Natural killer cell treated with Interleukin-12 subunit alpha and Interleukin-12 subunit beta and Interleukin-15 and Interleukin-18, amount 100 ng/mL, for 72 hours (primary cell): ENCODE measurements around the gene NDST3. TPM values are rescaled to one million over a fixed set of nuclear protein-coding genes. Genes with fewer than 3 reads are reported as not detected.
A peak's percentile ranks its signal among the peaks of the same experiment; 100 is the strongest.
"Not testable (repeated sequence)": the region's sequence is repeated elsewhere in the genome, so short reads cannot be mapped to it uniquely, and the experiment has no call there.

Source experiments
- ATAC-seq, 2 donors: fragments of 150-1000 bp; cut with Tn5 transposase in 1 of 2; sonication (Bioruptor Pico), chemical (Tn5 transposase) in 1 of 2; 2 replicates each; pipeline ENCODE4 v1.10.0; 2021
- DNase-seq: peaks from one replicate; pipeline ENCODE4 v3.0.0; 2022; ENCODE audit warnings: low spot score
- H3K27ac Mint-ChIP-seq, 2 donors: 1 replicate in 1 of 2; 2 replicates in 1 of 2; pipeline ENCODE4 v1.8.0; 2022; ENCODE audit warnings: mixed read lengths in 2 of 2, mild to moderate bottlenecking in 1 of 2, moderate library complexity in 1 of 2
- H3K27me3 Mint-ChIP-seq, 2 donors: 1 replicate in 1 of 2; 2 replicates in 1 of 2; pipeline ENCODE4 v1.8.0; 2022; ENCODE audit warnings: mixed read lengths in 2 of 2
- H3K36me3 Mint-ChIP-seq: one replicate; pipeline ENCODE4 v1.8.0; 2022; ENCODE audit warnings: mixed read lengths
- H3K4me1 Mint-ChIP-seq, 2 donors: 1 replicate in 1 of 2; 2 replicates in 1 of 2; pipeline ENCODE4 v1.8.0; 2022; ENCODE audit warnings: low read depth in 2 of 2, mixed read lengths in 2 of 2, mild to moderate bottlenecking in 1 of 2
- H3K4me3 Mint-ChIP-seq: one replicate; pipeline ENCODE4 v1.8.0; 2022; ENCODE audit warnings: mixed read lengths
- H3K9me3 Mint-ChIP-seq: 2 replicates; pipeline ENCODE4 v1.8.0; 2022; ENCODE audit warnings: mixed read lengths
- total RNA-seq, 2 donors: library from RNA; stranded (reverse); gene quantifications; one replicate each; pipeline ENCODE4 v1.2.3, GENCODE V29; 2022

Gene NDST3
- total RNA-seq, 2 donors from 2014 or later, result not detected

DNA sequence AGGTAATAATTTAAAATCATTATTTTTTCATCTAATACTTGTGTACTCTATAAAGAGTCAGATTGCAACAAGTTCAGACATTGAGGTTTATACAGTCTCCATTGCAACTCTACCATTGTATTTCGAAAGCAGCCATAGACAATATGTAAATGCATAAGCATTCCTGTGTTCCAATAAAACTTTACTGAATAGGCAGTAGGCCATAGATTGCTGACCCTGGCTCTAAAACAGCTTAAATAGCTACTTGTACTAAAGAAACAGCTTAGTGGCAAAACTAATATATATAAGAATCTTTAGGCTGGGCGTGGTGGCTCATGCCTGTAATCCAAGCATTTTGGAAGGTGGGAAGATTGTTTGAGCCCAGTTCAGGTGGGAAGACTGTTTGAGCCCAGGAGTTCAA, 203.2 kb downstream of the NDST3 start:
- no peaks in the 10 kb centered on the region for H3K9me3 Mint-ChIP-seq
- H3K4me1 Mint-ChIP-seq, result no peaks in the 10 kb centered on the region
- H3K4me3 Mint-ChIP-seq, result no peak overlapping the region
- H3K27me3 Mint-ChIP-seq, result peaks cover 4 to 19% of the 10 kb centered on the region in 2 donors
- H3K36me3 Mint-ChIP-seq, result no peaks in the 10 kb centered on the region
- no peak overlapping the region for H3K27ac Mint-ChIP-seq
- ATAC-seq (no peak), DNase-seq (no peak)

DNA sequence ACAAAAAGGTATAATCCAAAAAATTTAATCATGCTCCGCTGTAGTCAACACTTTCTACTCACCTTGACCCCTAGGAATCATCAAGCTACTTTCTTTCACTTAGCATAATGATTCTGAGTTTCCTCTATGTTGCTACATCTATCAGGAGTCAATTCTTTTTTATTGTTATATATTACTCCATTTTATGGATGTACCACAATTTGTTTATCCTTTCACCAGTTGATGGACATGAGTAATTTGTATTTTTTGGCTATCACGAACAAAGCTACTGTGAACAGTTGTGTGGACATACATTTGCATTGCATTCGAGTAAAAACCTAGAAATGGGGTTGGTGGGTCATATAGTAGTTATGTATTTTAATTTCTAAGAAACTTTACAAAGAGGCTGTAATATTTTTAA, 215.6 kb downstream of the NDST3 start:
- no peaks in the 10 kb centered on the region for H3K27me3 Mint-ChIP-seq
- H3K4me1 Mint-ChIP-seq, result peaks cover 0 to 2% of the 10 kb centered on the region in 2 donors
- H3K36me3 Mint-ChIP-seq, result no peaks in the 10 kb centered on the region
- no peak overlapping the region for H3K4me3 Mint-ChIP-seq
- no peak overlapping the region for H3K27ac Mint-ChIP-seq
- no peak for ATAC-seq
- no peak for DNase-seq
- no peaks in the 10 kb centered on the region for H3K9me3 Mint-ChIP-seq

DNA sequence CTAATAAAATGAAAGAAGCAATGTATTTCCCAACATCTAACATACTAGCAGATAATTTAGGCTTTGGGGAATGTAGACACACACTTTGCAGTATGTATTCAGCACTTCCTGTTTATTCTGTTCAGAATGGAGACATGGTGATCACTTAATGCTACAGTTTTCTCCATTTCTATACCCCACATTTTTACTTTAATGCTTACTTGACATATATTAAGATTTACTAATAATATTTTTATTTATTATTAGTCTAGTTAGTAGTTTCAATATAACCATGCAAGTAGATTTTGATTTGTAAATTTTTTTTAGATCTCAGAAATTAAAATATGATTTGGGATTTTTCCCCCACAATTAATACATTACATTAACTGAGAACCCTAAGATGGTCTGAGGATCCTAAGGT, 220.1 kb downstream of the NDST3 start:
- ATAC-seq (no peak), DNase-seq (no peak)
- no peak overlapping the region for H3K27ac Mint-ChIP-seq
- no peaks in the 10 kb centered on the region for H3K4me1 Mint-ChIP-seq
- H3K9me3 Mint-ChIP-seq, result no peaks in the 10 kb centered on the region
- H3K27me3 Mint-ChIP-seq, result peaks cover 0 to 2% of the 10 kb centered on the region in 2 donors
- no peak overlapping the region for H3K4me3 Mint-ChIP-seq
- H3K36me3 Mint-ChIP-seq, result no peaks in the 10 kb centered on the region

DNA sequence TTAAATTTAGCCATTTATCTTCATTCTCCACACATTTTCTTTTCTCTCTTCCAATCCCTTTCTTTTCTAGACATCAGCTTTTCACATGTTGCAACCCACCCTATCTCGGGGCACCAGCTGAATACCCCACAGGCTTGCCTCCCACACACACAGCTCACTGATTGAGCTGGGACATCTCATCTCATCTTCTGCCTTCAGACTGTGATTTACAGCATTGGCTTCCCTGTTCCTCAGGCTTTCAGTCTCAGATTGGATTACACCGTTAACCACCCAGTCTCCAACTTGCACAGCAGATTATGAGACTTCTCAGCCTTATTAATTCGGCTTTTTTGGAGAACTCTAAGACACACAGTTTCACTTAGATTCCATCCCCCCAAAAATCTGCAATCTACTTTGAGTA, 224.8 kb downstream of the NDST3 start:
- no peaks in the 10 kb centered on the region for H3K36me3 Mint-ChIP-seq

GRCh38 chr4:118260309-118260708, 226.0 kb downstream of the NDST3 start:
- Mint-ChIP-seq H3K27ac (no peak overlapping the region), H3K4me1 (no peaks in the 10 kb centered on the region), H3K4me3 (no peak overlapping the region), H3K27me3 (peaks cover 8 to 16% of the 10 kb centered on the region in 2 donors), H3K9me3 (no peaks in the 10 kb centered on the region), H3K36me3 (no peaks in the 10 kb centered on the region)
- DNase-seq (no peak), ATAC-seq (no peak)

More for the DNA sequence above, 224.8 kb downstream of the NDST3 start:
- Mint-ChIP-seq H3K4me3 (no peak overlapping the region), H3K27ac (no peak overlapping the region), H3K4me1 (no peaks in the 10 kb centered on the region), H3K9me3 (no peaks in the 10 kb centered on the region), H3K27me3 (peaks cover 8 to 13% of the 10 kb centered on the region in 2 donors)
- ATAC-seq (no peak), DNase-seq (no peak)

- Mint-ChIP-seq H3K4me3 (no peak overlapping the region), H3K27ac (no peak overlapping the region)
These were observed 229.8 kb downstream of the NDST3 start for GRCh38 chr4:118264096-118264495.

GRCh38 chr4:118265312-118266144, 231.2 kb downstream of the NDST3 start:
- H3K4me3 Mint-ChIP-seq, result no peak overlapping the region
- no peaks in the 10 kb centered on the region for H3K9me3 Mint-ChIP-seq
- no peaks in the 10 kb centered on the region for H3K4me1 Mint-ChIP-seq
- DNase-seq (no peak), ATAC-seq (peak; percentile 55 to 66)
- H3K27ac Mint-ChIP-seq, result no peak overlapping the region
- no peaks in the 10 kb centered on the region for H3K36me3 Mint-ChIP-seq
- peaks cover 17 to 20% of the 10 kb centered on the region in 2 donors for H3K27me3 Mint-ChIP-seq

More at GRCh38 chr4:118264096-118264495, 229.8 kb downstream of the NDST3 start:
- H3K9me3 Mint-ChIP-seq, result no peaks in the 10 kb centered on the region
- DNase-seq, result no peak
- H3K36me3 Mint-ChIP-seq, result no peaks in the 10 kb centered on the region
- no peak for ATAC-seq
- H3K27me3 Mint-ChIP-seq, result peaks cover 17 to 20% of the 10 kb centered on the region in 2 donors
- H3K4me1 Mint-ChIP-seq, result no peaks in the 10 kb centered on the region

GRCh38 chr4:118266145-118266496, 231.8 kb downstream of the NDST3 start:
- H3K4me1 Mint-ChIP-seq, H3K27ac Mint-ChIP-seq: not testable (repeated sequence)

DNA sequence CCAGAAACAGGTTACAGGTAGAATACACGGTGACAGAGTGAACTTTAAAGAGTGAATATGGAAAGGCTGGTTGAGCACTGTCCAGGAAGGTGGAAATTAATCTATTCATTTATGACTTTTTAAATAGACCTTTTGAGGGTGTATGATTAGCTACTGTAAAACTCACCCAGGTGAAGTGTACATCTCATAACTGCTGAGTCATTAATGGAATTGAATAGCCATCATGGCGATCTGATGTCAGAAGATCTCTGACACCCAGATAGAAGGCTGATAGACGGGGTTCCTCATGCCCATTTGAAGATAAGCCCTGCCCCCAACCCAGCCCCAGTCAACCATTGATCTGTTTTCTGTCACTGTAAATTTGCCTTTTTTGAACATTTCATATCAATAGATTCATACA, 234.5 kb downstream of the NDST3 start:
- no peak for DNase-seq
- H3K27me3 Mint-ChIP-seq, result peaks cover 8 to 12% of the 10 kb centered on the region in 2 donors
- H3K4me1 Mint-ChIP-seq, result no peaks in the 10 kb centered on the region
- no peak for ATAC-seq
- H3K36me3 Mint-ChIP-seq, result no peaks in the 10 kb centered on the region
- no peak overlapping the region for H3K27ac Mint-ChIP-seq
- H3K4me3 Mint-ChIP-seq, result no peak overlapping the region
- no peaks in the 10 kb centered on the region for H3K9me3 Mint-ChIP-seq

More at GRCh38 chr4:118266145-118266496, 231.8 kb downstream of the NDST3 start:
- H3K9me3 Mint-ChIP-seq, H3K36me3 Mint-ChIP-seq, ATAC-seq, DNase-seq: not testable (repeated sequence)
- peak overlapping the region; percentile 31 for H3K4me3 Mint-ChIP-seq
- H3K27me3 Mint-ChIP-seq, result peaks cover 15 to 19% of the 10 kb centered on the region in 2 donors

- no peak overlapping the region for H3K4me3 Mint-ChIP-seq
- ATAC-seq (no peak), DNase-seq (no peak)
- H3K4me1 Mint-ChIP-seq, result no peaks in the 10 kb centered on the region
- peaks cover 6 to 8% of the 10 kb centered on the region in 2 donors for H3K27me3 Mint-ChIP-seq
- H3K9me3 Mint-ChIP-seq, result no peaks in the 10 kb centered on the region
- no peak overlapping the region for H3K27ac Mint-ChIP-seq
- H3K36me3 Mint-ChIP-seq, result no peaks in the 10 kb centered on the region
These were observed 236.2 kb downstream of the NDST3 start for GRCh38 chr4:118270492-118270891.

DNA sequence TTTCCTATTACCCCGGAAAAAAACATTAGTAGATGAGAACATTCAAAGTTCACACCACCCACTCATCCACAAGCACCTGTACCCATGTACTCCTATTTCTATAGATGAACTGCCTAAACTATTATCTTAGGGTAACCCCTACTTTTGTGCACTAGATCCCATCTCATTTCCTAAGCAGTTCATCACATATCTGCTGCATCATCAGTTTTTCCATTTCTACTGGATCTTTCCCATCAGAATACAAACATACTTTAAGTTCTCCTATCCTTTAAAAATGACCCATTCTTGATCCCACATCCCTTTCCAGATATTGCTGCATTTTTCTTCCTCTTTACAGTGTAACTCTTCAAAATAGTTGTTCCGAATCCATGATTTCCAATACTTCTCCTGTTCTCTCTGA, 237.5 kb downstream of the NDST3 start:
- Mint-ChIP-seq H3K9me3 (no peaks in the 10 kb centered on the region), H3K36me3 (no peaks in the 10 kb centered on the region), H3K27ac (no peak overlapping the region), H3K4me1 (no peaks in the 10 kb centered on the region), H3K4me3 (no peak overlapping the region), H3K27me3 (peaks cover 3 to 4% of the 10 kb centered on the region in 2 donors)
- DNase-seq, result no peak
- ATAC-seq, result no peak

GRCh38 chr4:118273642-118274041, 239.4 kb downstream of the NDST3 start:
- Mint-ChIP-seq H3K27ac (no peak overlapping the region), H3K36me3 (peaks cover 3% of the 10 kb centered on the region)

GRCh38 chr4:118276580-118276979, 242.3 kb downstream of the NDST3 start:
- Mint-ChIP-seq H3K27me3 (no peaks in the 10 kb centered on the region), H3K9me3 (no peaks in the 10 kb centered on the region), H3K27ac (no peak overlapping the region), H3K4me1 (peaks cover 23 to 30% of the 10 kb centered on the region in 2 donors), H3K4me3 (no peak overlapping the region), H3K36me3 (peaks cover 20% of the 10 kb centered on the region)
- ATAC-seq, result no peak
- no peak for DNase-seq

More at GRCh38 chr4:118273642-118274041, 239.4 kb downstream of the NDST3 start:
- peaks cover 9 to 12% of the 10 kb centered on the region in 2 donors for H3K4me1 Mint-ChIP-seq
- H3K4me3 Mint-ChIP-seq, result no peak overlapping the region
- no peak for ATAC-seq
- no peaks in the 10 kb centered on the region for H3K9me3 Mint-ChIP-seq
- DNase-seq, result no peak
- H3K27me3 Mint-ChIP-seq, result no peaks in the 10 kb centered on the region

GRCh38 chr4:118277243-118277642, 243.0 kb downstream of the NDST3 start:
- DNase-seq (no peak), ATAC-seq (no peak)
- Mint-ChIP-seq H3K9me3 (no peaks in the 10 kb centered on the region), H3K27me3 (no peaks in the 10 kb centered on the region), H3K4me3 (peak overlapping the region; percentile 91), H3K36me3 (peaks cover 20% of the 10 kb centered on the region), H3K4me1 (peaks cover 23 to 30% of the 10 kb centered on the region in 2 donors), H3K27ac (no peak overlapping the region)
